ENCODE data around the gene NOXA1.
A peak's percentile ranks its signal among the peaks of the same experiment; 100 is the strongest.
"Not testable (repeated sequence)": the region's sequence is repeated elsewhere in the genome, so short reads cannot be mapped to it uniquely, and the experiment has no call there.

NOXA1 gene

DNA sequence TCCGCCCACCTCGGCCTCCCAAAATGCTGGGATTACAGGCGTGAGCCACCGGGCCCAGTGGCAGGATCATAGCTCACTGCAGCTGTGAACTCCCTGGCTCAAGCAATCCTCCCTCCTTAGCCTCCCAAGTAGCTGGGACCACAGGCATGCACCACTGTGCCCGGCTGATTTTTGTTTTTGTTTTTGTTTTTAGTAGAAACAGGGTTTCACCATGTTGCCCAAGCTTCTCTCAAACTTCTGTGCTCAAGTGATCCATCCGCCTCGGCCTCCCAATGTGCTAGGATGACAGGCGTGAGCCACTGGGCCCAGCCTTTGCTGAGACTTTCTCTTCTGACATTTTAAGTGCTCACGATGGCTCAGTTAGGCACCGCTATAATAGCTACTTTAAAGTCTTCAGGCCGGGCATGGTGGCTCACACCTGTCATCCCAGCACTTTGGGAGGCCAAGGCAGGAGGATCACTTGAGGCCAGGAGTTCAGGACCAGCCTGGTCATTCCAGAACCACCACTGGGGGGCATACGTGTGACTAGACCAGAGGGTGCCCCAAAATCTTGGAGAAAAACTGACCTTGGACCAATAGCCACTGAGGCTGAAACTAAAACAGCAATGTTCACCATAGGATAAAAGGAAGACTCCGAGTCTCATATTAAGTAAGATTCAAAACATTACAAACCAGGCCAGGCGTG lies 21.1 kb downstream of the NOXA1 start:
- peaks cover 54% of the 10 kb centered on the region for H3K27me3 Mint-ChIP-seq
- CTCF ChIA-PET = interaction anchor here (0.8 to 2.3 kb wide), 7 partner anchors 9 to 157 kb away, joined by 3 to 6 read pairs (median 4); partner anchors contain the start of genes EXD3, NOXA1 and NSMF

DNA sequence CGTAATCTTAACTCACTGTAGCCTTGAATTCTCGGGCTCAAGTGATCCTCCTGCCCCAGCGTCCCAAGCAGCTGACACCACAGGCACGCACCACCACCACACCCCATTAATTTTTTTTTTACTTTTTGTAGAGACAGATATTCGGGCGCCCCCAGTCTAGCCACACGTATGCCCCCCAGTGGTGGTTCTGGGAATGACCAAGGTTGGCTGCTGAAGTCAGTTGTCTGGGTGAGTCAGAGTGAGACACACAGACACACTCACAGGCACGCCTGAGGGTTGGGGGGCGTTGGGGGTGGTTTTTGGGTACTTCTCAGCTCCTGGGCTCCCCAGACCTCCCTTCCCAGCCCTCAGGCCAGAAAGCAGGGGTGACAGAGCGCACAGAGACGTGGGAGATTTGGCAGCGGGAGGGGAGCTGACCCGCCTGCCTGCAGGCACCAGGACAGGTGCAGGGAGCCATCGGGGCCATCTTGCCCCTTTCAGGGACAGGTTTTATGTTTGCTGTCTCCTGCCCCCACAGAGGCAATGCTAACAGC lies 22.1 kb downstream of the NOXA1 start:
- Mint-ChIP-seq H3K9me3 (no peaks in the 10 kb centered on the region), H3K36me3 (peaks cover 7% of the 10 kb centered on the region), H3K27me3 (peaks cover 50% of the 10 kb centered on the region), H3K4me3 (no peak overlapping the region), H3K27ac (no peak overlapping the region), H3K4me1 (peaks cover 31% of the 10 kb centered on the region)
- CTCF ChIA-PET = interaction anchor here (0.6 to 1.8 kb wide), 4 partner anchors 16 to 377 kb away, joined by 3 to 7 read pairs (median 4); no protein-coding TSS in a partner anchor
- DNase-seq = peak; percentile 91

More for the DNA sequence above, 21.1 kb downstream of the NOXA1 start:
- Mint-ChIP-seq H3K4me3 (no peak overlapping the region), H3K36me3 (no peaks in the 10 kb centered on the region), H3K9me3 (no peaks in the 10 kb centered on the region), H3K4me1 (peaks cover 22% of the 10 kb centered on the region), H3K27ac (no peak overlapping the region)
- DNase-seq = no peak

DNA sequence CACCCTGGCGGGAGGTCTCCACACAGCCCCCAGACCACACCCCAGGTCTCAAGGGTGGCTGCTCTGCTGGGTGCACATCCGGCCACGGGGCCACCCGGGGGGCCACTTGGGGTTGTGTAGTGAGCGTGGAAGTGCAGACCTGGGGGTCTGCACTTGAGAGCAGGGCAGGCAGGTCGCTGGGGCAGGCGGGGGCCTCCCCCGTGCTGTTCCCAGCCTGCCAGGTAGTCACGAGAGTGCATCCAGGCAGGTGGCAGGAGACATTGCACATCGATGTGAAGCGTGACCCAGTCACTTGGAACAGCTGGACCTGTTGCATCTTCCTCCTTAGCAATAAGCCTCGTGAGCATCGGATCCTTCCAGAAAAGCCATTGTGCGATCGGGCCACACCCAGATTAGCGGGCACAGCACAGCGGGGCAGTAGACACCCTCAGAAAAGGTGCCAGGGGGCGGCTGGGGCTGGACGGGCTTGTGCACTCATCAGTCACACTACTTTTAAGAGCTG lies 22.8 kb downstream of the NOXA1 start:
- Mint-ChIP-seq H3K4me3 (no peak overlapping the region), H3K4me1 (peaks cover 35% of the 10 kb centered on the region), H3K27ac (no peak overlapping the region), H3K36me3 (peaks cover 7% of the 10 kb centered on the region), H3K27me3 (peaks cover 50% of the 10 kb centered on the region), H3K9me3 (no peaks in the 10 kb centered on the region)
- CTCF ChIA-PET = interaction anchor here (0.6 to 1.8 kb wide), 4 partner anchors 16 to 196 kb away, joined by 3 to 7 read pairs (median 4); no protein-coding TSS in a partner anchor
- no peak for DNase-seq

DNA sequence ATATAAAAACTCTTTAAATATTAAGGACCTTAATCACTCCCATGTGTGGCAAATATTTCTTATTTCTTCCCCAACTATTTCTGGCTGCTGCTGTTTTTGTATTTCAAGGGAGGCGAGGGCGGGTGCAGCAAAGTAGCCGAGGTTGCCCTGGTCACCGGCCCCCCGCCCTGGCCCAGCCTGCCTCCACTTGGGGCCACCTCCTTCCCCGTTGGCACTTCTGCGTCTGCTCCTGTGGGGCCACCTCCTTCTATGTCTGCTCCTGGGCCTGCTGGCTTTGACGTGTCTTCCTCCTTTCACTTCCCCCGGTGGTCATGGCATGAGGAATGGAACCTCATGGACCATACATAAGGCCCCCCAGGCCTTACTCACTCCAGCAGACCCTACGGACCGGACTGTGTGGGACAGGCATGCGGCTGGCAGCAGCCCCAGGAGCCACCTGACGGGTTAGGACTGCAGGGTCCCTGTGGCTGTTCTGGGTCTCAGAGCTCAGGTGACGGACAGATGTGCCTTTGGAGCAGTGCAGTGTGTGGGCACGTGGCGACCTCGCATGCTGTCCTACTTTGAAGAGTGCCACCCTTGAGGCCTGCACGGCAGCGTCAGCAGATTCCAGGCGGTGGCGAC lies 23.8 kb downstream of the NOXA1 start:
- CTCF ChIA-PET = interaction anchor here (0.6 to 1.8 kb wide), 2 partner anchors 153 to 197 kb away, joined by 3 to 7 read pairs; no protein-coding TSS in a partner anchor
- no peaks in the 10 kb centered on the region for H3K9me3 Mint-ChIP-seq
- H3K27ac Mint-ChIP-seq = no peak overlapping the region
- H3K4me1 Mint-ChIP-seq = peaks cover 39% of the 10 kb centered on the region
- DNase-seq = no peak
- no peak overlapping the region for H3K4me3 Mint-ChIP-seq
- H3K36me3 Mint-ChIP-seq = peaks cover 7% of the 10 kb centered on the region
- H3K27me3 Mint-ChIP-seq = peaks cover 47% of the 10 kb centered on the region

DNA sequence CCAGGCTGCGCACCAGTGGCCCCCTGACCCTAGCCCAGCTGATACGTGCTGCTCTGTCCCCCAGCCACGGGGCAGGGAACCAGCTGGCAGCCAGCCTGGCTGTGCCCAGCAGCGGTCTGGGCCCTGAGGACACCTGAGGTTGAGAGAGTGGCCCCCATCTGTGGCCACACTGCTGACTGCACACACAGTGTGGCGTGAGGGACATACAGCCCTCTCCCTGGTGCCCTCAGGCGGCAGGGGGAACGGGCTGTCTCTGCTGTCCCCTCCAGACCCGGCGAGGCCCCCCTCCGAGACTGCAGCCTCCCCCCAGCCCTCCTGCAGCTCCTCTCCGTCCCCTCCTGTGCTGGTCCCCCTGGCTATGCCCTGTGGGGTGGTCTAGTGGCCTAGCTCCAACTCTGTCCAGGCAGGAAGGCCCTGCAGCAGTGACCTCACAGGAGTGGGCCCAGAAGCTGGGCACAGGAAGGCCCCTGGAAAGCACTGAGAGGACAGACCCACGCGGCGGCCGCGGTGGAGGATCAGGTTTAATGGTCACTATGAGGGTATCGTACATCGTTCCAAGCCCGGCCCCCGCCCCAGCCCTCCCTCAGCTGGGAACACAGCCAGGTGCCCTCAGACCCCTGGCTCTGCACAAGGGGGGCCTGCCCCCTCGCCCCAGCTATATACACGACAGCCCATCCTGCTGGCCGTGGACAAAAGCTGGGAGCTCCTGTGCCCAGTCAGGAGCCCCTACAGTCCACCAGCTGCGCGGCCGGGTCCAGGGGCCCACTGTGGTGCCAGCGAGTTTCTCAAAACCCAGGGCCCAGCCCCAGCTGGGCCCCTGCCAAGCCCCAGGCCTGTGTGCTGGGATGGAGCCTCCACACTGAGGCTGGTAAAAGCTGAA lies 24.8 kb downstream of the NOXA1 start:
- H3K36me3 Mint-ChIP-seq = peaks cover 7% of the 10 kb centered on the region
- H3K9me3 Mint-ChIP-seq = no peaks in the 10 kb centered on the region
- CTCF ChIA-PET = interaction anchor here (0.6 to 0.8 kb wide), 2 partner anchors 14 to 109 kb away, joined by 3 to 4 read pairs; no protein-coding TSS in a partner anchor
- H3K4me1 Mint-ChIP-seq = peaks cover 47% of the 10 kb centered on the region
- DNase-seq = no peak
- no peak overlapping the region for H3K27ac Mint-ChIP-seq
- no peak overlapping the region for H3K4me3 Mint-ChIP-seq
- H3K27me3 Mint-ChIP-seq = peaks cover 37% of the 10 kb centered on the region

DNA sequence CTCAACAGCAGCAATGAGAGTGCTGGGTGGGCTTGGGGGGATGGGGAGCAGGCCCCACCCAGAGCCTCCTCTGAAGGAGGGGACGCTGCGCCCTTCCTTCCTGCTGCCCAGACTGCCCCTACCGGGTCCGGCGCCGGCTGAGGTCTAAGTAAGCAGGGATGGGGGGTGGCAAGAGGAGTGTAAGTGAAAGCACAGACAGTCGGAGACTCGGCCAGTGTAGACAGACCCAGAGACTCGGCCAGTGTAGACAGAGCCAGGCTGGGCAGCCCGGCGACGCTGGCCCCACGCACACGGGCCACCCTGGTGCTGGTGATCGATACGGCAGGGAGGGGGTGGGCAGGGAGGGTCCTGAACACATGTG lies 25.4 kb downstream of the NOXA1 start:
- Mint-ChIP-seq H3K9me3 (no peaks in the 10 kb centered on the region), H3K27me3 (peaks cover 32% of the 10 kb centered on the region), H3K27ac (no peak overlapping the region), H3K36me3 (peaks cover 10% of the 10 kb centered on the region), H3K4me1 (peaks cover 50% of the 10 kb centered on the region), H3K4me3 (no peak overlapping the region)
- CTCF ChIA-PET = interaction anchor here (0.6 to 0.8 kb wide), 2 partner anchors 14 to 110 kb away, joined by 3 to 4 read pairs; no protein-coding TSS in a partner anchor
- DNase-seq = peak; percentile 18

DNA sequence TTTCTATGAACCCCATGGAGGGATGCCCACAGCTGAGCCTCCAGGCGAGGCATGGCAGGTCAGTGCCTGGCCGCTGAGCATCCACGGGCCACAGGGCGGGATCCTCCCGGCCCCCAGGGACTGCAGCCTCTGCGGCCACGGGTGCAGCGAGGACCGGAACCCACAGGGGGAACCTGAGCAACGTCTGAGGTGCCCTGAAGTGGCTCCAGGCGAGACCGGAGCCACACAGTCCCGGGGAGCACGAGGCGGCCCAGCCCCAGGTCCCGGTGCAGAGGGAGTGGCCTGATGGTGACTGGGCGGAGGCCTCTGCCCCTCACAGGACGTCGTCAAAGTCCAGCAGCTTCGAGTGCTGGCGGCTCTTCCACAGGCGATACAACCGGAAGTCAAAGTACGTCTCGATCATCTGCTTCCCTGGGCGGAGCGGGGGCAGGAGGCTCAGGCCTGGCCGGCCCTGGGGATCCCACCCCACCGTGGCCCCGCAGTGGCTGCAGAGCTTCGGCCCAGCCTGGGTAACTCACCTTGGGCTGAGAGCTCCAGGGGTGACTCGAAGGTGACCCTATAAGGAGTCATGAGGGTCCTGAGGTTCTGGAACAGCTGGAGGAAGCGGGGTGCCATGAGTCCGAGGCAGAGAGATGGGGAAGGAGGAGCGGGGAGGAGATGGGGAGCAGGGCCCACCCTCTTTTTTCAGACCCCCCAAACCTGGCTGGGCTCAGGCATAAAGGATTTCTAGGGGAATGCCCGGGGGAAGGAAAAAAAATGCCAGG lies 26.1 kb downstream of the NOXA1 start:
- Mint-ChIP-seq H3K4me1 (peaks cover 54% of the 10 kb centered on the region), H3K27me3 (peaks cover 30% of the 10 kb centered on the region), H3K36me3 (peaks cover 12% of the 10 kb centered on the region), H3K27ac (no peak overlapping the region), H3K9me3 (no peaks in the 10 kb centered on the region), H3K4me3 (no peak overlapping the region)
- CTCF ChIA-PET = no interaction called here
- DNase-seq = peak; percentile 20

DNA sequence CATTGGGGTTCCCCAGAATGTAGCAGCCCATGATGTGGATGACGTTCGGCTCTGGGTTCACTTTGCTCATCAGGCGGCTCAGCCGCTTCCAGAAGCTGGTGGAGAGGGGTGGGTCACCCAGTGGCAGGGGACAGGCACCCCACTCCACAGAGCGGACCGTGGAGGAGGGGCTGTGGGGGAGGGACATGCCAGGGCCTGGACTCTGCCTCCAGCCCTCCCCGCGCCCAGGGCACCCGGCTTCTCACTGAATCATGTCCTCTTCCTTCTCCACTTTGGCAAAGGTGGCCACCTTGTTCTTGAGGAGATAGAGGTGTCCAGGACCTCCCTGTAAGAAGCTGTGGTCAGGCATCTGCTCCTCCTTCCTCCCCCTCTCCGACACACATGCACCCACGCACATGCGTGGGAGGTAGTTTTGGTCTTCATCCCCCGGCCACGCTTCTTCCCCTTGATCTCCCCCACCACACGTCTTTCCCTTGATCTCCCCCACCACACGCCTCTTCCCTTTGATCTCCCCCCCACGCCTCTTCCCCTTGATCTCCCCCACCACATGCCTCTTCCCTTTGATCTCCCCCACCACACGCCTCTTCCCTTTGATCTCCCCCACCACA lies 26.8 kb downstream of the NOXA1 start:
- Mint-ChIP-seq H3K9me3 (no peaks in the 10 kb centered on the region), H3K4me1 (peaks cover 54% of the 10 kb centered on the region), H3K4me3 (no peak overlapping the region), H3K27ac (no peak overlapping the region), H3K36me3 (peaks cover 12% of the 10 kb centered on the region), H3K27me3 (peaks cover 26% of the 10 kb centered on the region)
- peak; percentile 61 for DNase-seq
- CTCF ChIA-PET = no interaction called here

DNA sequence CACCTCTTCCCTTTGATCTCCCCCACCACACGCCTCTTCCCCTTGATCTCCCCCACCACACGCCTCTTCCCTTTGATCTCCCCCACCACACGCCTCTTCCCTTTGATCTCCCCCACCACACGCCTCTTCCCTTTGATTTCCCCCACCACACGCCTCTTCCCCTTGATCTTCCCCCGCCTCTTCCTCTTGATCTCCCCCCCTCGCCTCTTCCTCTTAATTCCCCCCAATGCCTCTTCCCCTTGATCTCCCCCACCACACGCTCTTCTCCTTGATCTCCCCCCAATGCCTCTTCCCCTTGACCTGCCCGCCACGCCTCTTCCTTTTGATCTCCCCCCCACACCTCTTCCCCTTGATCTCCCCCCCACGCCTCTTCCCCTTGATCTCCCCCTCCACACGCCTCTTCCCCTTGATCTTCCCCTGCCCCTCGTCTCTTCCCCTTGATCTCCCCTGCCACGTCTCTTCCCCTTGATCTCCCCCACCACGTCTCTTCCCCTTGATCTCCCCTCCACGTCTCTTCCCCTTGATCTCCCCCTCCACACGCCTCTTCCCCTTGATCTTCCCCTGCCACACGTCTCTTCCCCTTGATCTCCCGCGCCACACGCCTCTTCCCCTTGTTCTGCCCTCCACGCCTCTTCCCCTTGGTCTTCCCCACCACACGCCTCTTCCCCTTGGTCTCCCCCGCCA lies 27.5 kb downstream of the NOXA1 start:
- H3K4me3 Mint-ChIP-seq, H3K9me3 Mint-ChIP-seq, CTCF ChIA-PET: not testable (repeated sequence)
- peak overlapping the region; percentile 58 for H3K27ac Mint-ChIP-seq
- H3K4me1 Mint-ChIP-seq = peaks cover 49% of the 10 kb centered on the region
- H3K27me3 Mint-ChIP-seq = peaks cover 19% of the 10 kb centered on the region
- peak; percentile 59 for DNase-seq
- peaks cover 13% of the 10 kb centered on the region for H3K36me3 Mint-ChIP-seq

DNA sequence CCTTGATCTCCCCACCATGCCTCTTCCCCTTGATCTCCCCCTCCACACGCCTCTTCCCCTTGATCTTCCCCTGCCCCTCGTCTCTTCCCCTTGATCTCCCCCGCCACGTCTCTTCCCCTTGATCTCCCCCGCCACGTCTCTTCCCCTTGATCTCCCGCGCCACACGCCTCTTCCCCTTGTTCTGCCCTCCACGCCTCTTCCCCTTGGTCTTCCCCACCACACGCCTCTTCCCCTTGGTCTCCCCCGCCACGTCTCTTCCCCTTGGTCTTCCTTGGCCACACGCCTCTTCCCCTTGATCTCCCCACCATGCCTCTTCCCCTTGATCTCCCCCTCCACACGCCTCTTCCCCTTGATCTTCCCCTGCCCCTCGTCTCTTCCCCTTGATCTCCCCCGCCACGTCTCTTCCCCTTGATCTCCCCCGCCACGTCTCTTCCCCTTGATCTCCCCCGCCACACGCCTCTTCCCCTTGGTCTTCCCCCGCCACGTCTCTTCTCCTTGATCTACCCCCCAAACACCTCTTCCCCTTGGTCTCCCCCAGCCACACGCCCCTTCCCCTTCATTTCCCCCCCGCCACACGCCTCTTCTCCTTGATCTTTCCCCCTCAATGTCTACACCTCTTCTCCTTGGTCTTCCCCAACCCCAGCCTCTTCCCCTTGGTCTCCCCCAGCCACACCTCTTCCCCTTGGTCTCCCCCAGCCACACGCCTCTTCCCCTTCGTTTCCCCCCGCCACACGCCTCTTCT lies 28.2 kb downstream of the NOXA1 start:
- H3K9me3 Mint-ChIP-seq, H3K27ac Mint-ChIP-seq, CTCF ChIA-PET, H3K4me3 Mint-ChIP-seq: not testable (repeated sequence)
- H3K27me3 Mint-ChIP-seq = peaks cover 12% of the 10 kb centered on the region
- peaks cover 52% of the 10 kb centered on the region for H3K4me1 Mint-ChIP-seq
- DNase-seq = peak; percentile 39
- peaks cover 16% of the 10 kb centered on the region for H3K36me3 Mint-ChIP-seq

DNA sequence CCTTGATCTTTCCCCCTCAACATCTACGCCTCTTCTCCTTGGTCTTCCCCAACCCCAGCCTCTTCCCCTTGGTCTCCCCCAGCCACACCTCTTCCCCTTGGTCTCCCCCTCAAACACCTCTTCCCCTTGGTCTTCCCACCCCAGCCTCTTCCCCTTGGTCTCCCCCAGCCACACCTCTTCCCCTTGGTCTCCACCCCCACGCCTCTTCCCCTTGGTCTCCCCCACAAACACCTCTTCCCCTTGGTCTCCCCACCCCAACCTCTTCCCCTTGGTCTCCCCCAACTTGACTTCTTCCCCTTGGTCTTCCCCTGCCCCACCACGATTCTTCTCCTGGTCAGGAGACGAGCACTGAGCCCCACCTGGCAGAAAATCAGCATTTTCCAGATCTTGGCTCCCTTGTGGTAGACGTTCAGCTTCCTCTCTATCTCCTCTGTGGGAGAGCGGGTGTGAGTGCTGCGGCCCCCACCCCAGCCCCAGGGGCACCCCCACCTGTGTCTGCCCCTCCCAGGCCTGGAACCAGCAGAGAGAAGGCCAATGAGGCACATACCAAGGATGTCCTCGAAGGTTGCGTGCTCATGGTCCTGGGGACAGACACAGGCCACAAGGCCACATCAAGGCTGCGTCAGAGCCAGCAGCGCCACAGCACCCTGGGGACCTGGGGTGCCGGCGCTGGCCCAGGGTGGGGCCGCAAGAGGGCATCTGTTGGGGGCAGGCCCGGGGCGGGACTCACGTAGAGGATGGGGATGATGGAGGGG lies 29.0 kb downstream of the NOXA1 start:
- Mint-ChIP-seq H3K27ac (peak overlapping the region; percentile 64), H3K4me1 (peaks cover 54% of the 10 kb centered on the region), H3K36me3 (peaks cover 18% of the 10 kb centered on the region), H3K9me3 (no peaks in the 10 kb centered on the region), H3K4me3 (no peak overlapping the region), H3K27me3 (peaks cover 5% of the 10 kb centered on the region)
- peak; percentile 24 for DNase-seq
- CTCF ChIA-PET = interaction anchor here (0.8 kb wide), 1 partner anchor 9 kb away, joined by 4 read pairs; no protein-coding TSS in a partner anchor
